GM18505 (cell line): Measurements from ENCODE around the gene JMJD1C.

Experiments used
- ATAC-seq: cut with Tn5 transposase; IDR thresholded peaks from one replicate; pipeline ENCODE4 v1.9.1; 2021; ENCODE audit not compliant: unreplicated experiment
- POLR2A ChIP-seq: IDR thresholded peaks from 4 replicates; pipeline ENCODE4 v1.6.1; 2011; ENCODE audit warnings: borderline replicate concordance; ENCODE audit not compliant: insufficient read depth, insufficient read length; ENCODE audit errors: extremely low read depth

The JMJD1C gene

GRCh38 chr10:63265683-63266235, 200.0 kb downstream of the JMJD1C start:
- ATAC-seq, result no peak
- TF ChIP-seq POLR2A, result no peak

- ATAC-seq, result no peak
- peak; percentile 66 for TF ChIP-seq POLR2A
These were observed 200.6 kb downstream of the JMJD1C start for GRCh38 chr10:63265222-63265617.

GRCh38 chr10:63264617-63265221, 201.1 kb downstream of the JMJD1C start:
- ATAC-seq, result no peak
- no peak for TF ChIP-seq POLR2A

GRCh38 chr10:63262430-63263073, 203.2 kb downstream of the JMJD1C start:
- ATAC-seq, result no peak
- TF ChIP-seq POLR2A, result no peak

GRCh38 chr10:63261496-63261895, 204.3 kb downstream of the JMJD1C start:
- ATAC-seq, result no peak
- no peak for TF ChIP-seq POLR2A

GRCh38 chr10:63260860-63261251, 204.9 kb downstream of the JMJD1C start:
- no peak for ATAC-seq
- no peak for TF ChIP-seq POLR2A

GRCh38 chr10:63260103-63260859, 205.5 kb downstream of the JMJD1C start:
- no peak for ATAC-seq
- TF ChIP-seq POLR2A, result no peak

GRCh38 chr10:63258920-63259678, 206.7 kb downstream of the JMJD1C start:
- no peak for ATAC-seq
- no peak for TF ChIP-seq POLR2A

- TF ChIP-seq POLR2A, result no peak
- ATAC-seq, result no peak
These were observed 208.0 kb downstream of the JMJD1C start for GRCh38 chr10:63257778-63258177.

- TF ChIP-seq POLR2A, result no peak
- ATAC-seq, result peak; percentile 46
These were observed 209.6 kb downstream of the JMJD1C start for GRCh38 chr10:63256009-63256773.

GRCh38 chr10:63255316-63255715, 210.5 kb downstream of the JMJD1C start:
- TF ChIP-seq POLR2A, result no peak
- no peak for ATAC-seq

- no peak for ATAC-seq
- TF ChIP-seq POLR2A, result no peak
These were observed 212.7 kb downstream of the JMJD1C start for GRCh38 chr10:63253040-63253439.
